HepG2 (cell line): Measurements from ENCODE around the gene BCAM. TPM values are rescaled to one million over a fixed set of nuclear protein-coding genes. Genes with fewer than 3 reads are reported as not detected.

Source experiments
- ATF7-NPFF ChIP-seq: sonication (generic); formaldehyde crosslinking; IDR thresholded peaks from 2 replicates; pipeline ENCODE4 v1.8.1; 2023; ENCODE audit warnings: mild to moderate bottlenecking, low read depth, missing genetic modification reagents, moderate library complexity
- BCL6 ChIP-seq: IDR thresholded peaks from 2 replicates; pipeline ENCODE4 v1.6.1; 2016; ENCODE audit warnings: missing genetic modification reagents, missing compliant biosample characterization
- ERF ChIP-seq: IDR thresholded peaks from 2 replicates; pipeline ENCODE4 v1.6.1; 2018; ENCODE audit warnings: missing biosample characterization, missing genetic modification reagents
- ETV6 ChIP-seq: sonication (generic); formaldehyde crosslinking; conservative IDR thresholded peaks from 2 replicates; pipeline ENCODE4 v1.4.0; 2020; ENCODE audit warnings: missing genetic modification reagents
- LCORL ChIP-seq, 2 experiments: fragments of 450-650 bp in 1 of 2; sonication (generic) in 1 of 2; formaldehyde crosslinking in 1 of 2; IDR thresholded peaks; 2 replicates each; pipeline versions ENCODE4 v1.5.0 to v1.6.1; 2017 to 2020; ENCODE audit warnings: antibody characterized with exemption in 1 of 2, missing genetic modification reagents in 1 of 2
- MIER3 ChIP-seq: IDR thresholded peaks from 2 replicates; pipeline ENCODE4 v1.6.1; 2016; ENCODE audit warnings: missing compliant biosample characterization, borderline replicate concordance
- ONECUT2 ChIP-seq: sonication (generic); formaldehyde crosslinking; IDR thresholded peaks from 2 replicates; pipeline ENCODE4 v1.4.0; 2020; ENCODE audit warnings: missing genetic modification reagents
- RXRB ChIP-seq: IDR thresholded peaks from 2 replicates; pipeline ENCODE4 v1.6.1; 2016; ENCODE audit warnings: borderline replicate concordance, missing genetic modification reagents, missing compliant biosample characterization
- SUZ12 ChIP-seq: fragments of 150-350 bp; IDR thresholded peaks from 2 replicates; pipeline ENCODE4 v1.6.1; 2014; ENCODE audit warnings: low read depth, low read length
- THAP11 ChIP-seq: IDR thresholded peaks from 2 replicates; pipeline ENCODE4 v1.6.1; 2016; ENCODE audit warnings: missing biosample characterization, missing genetic modification reagents
- ZBTB25 ChIP-seq: IDR thresholded peaks from 2 replicates; pipeline ENCODE4 v1.6.1; 2018; ENCODE audit warnings: missing genetic modification reagents
- ZFP36 ChIP-seq: fragments of 150-350 bp; IDR thresholded peaks from 2 replicates; pipeline ENCODE4 v1.6.1; 2018; ENCODE audit warnings: borderline replicate concordance, low read length, low read depth; ENCODE audit not compliant: partially characterized antibody
- ZNF652 ChIP-seq: IDR thresholded peaks from 2 replicates; pipeline ENCODE4 v1.6.1; 2016; ENCODE audit warnings: low read depth, borderline replicate concordance
- ZNF746 ChIP-seq: sonication (generic); formaldehyde crosslinking; IDR thresholded peaks from 2 replicates; pipeline ENCODE4 v1.8.0; 2022; ENCODE audit warnings: mild to moderate bottlenecking, missing genetic modification reagents
- polyA plus RNA-seq, 8 experiments: library from polyadenylated mRNA; depleted of rRNA in 3 of 8; stranded (reverse) in 7 of 8; unstranded in 1 of 8; fragments of >200 nt; fragmentation: Illumina TruSeq in 4 of 8; extraction: Trizol in 4 of 8; gene quantifications; 2 replicates each; pipeline versions ENCODE4 v1.2.1 to v1.2.3, GENCODE V29; 2011 to 2016; ENCODE audit warnings: low read depth in 4 of 8, missing spikeins in 1 of 8, mixed read lengths in 1 of 8; ENCODE audit not compliant: insufficient read depth in 1 of 8
- total RNA-seq, 5 experiments: library from RNA; depleted of rRNA; stranded (reverse); fragments of >200 nt; fragmentation: Illumina TruSeq; extraction: Trizol; gene quantifications; 2 replicates each; pipeline ENCODE4 v1.2.3, GENCODE V29; 2016; ENCODE audit warnings: low read depth in 1 of 5
- TF ChIP-seq, protein P1 (sequence below): IDR thresholded peaks from 2 replicates; pipeline ENCODE4 v1.6.1; 2016; ENCODE audit warnings: low read depth
- TF ChIP-seq, protein P2 (sequence below): IDR thresholded peaks from 2 replicates; pipeline ENCODE4 v1.4.0; 2020; ENCODE audit warnings: mild to moderate bottlenecking, missing genetic modification reagents

Gene BCAM
- total and polyA plus RNA-seq, 2 of the 13 experiments (the other 11 are each of a cell fraction or from before 2014, with no cell fraction given) = 51.2 to 62.7 TPM

DNA sequence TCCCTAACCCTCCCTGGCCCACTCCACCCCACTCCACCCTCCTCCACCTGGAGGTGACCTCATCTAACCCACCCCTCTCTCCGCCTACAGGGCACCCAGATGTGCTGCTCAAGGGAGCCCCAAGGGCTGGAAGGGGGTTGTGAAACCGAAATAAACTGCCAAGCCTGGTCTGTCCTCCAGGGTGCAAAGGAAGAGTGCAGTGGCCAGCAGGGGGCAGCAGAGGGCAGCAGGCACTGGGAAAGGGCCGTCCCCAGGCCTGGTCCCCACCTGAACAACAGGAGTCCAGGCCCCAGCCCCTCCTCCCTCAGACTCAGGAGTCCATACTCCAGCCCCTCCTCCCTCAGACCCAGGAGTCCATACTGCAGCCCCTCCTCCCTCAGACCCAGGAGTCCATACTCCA, 8.4 kb upstream of the BCAM start (continued):
- TF ChIP-seq ZBTB25 (CRISPR knock-in tag) = 0 out of 2 replicates have a peak, but pooled peaks have one; percentile 36
- TF ChIP-seq, protein P1, sequence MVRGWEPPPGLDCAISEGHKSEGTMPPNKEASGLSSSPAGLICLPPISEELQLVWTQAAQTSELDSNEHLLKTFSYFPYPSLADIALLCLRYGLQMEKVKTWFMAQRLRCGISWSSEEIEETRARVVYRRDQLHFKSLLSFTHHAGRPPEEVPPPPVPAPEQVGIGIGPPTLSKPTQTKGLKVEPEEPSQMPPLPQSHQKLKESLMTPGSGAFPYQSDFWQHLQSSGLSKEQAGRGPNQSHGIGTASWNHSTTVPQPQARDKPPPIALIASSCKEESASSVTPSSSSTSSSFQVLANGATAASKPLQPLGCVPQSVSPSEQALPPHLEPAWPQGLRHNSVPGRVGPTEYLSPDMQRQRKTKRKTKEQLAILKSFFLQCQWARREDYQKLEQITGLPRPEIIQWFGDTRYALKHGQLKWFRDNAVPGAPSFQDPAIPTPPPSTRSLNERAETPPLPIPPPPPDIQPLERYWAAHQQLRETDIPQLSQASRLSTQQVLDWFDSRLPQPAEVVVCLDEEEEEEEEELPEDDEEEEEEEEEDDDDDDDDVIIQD (CRISPR knock-in tag) = 0 out of 2 replicates have a peak, but pooled peaks have one; percentile 33
- no peak for TF ChIP-seq ONECUT2 (CRISPR knock-in tag)
- 0 out of 2 replicates have a peak, but pooled peaks have one; percentile 28 for TF ChIP-seq ATF7-NPFF
- TF ChIP-seq MIER3 = no peak
- TF ChIP-seq ETV6 (CRISPR knock-in tag) = 0 out of 2 replicates have a peak, but pooled peaks have one; percentile 22
- TF ChIP-seq THAP11 = no peak
- no peak for TF ChIP-seq LCORL (IDR thresholded peaks at IDR 0.05)
- peak; percentile 95 for TF ChIP-seq LCORL (CRISPR knock-in tag; IDR thresholded peaks at IDR 0.05)
- TF ChIP-seq ZFP36 = peak; percentile 78
- TF ChIP-seq, protein P2, sequence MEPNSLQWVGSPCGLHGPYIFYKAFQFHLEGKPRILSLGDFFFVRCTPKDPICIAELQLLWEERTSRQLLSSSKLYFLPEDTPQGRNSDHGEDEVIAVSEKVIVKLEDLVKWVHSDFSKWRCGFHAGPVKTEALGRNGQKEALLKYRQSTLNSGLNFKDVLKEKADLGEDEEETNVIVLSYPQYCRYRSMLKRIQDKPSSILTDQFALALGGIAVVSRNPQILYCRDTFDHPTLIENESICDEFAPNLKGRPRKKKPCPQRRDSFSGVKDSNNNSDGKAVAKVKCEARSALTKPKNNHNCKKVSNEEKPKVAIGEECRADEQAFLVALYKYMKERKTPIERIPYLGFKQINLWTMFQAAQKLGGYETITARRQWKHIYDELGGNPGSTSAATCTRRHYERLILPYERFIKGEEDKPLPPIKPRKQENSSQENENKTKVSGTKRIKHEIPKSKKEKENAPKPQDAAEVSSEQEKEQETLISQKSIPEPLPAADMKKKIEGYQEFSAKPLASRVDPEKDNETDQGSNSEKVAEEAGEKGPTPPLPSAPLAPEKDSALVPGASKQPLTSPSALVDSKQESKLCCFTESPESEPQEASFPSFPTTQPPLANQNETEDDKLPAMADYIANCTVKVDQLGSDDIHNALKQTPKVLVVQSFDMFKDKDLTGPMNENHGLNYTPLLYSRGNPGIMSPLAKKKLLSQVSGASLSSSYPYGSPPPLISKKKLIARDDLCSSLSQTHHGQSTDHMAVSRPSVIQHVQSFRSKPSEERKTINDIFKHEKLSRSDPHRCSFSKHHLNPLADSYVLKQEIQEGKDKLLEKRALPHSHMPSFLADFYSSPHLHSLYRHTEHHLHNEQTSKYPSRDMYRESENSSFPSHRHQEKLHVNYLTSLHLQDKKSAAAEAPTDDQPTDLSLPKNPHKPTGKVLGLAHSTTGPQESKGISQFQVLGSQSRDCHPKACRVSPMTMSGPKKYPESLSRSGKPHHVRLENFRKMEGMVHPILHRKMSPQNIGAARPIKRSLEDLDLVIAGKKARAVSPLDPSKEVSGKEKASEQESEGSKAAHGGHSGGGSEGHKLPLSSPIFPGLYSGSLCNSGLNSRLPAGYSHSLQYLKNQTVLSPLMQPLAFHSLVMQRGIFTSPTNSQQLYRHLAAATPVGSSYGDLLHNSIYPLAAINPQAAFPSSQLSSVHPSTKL (CRISPR knock-in tag) = peak; percentile 32; the same call in 1 of the 2 replicates
- no peak for TF ChIP-seq BCL6
- TF ChIP-seq RXRB = peak; percentile 40; the same call in 1 of the 2 replicates
- no peak for TF ChIP-seq ZNF652 (CRISPR knock-in tag)
- no peak for TF ChIP-seq SUZ12
- 0 out of 2 replicates have a peak, but pooled peaks have one; percentile 21 for TF ChIP-seq ERF (CRISPR knock-in tag)
- peak; percentile 49; the same call in 1 of the 2 replicates for TF ChIP-seq ZNF746 (CRISPR knock-in tag)
